Epidermal melanocyte (primary cell): ENCODE data around the gene CHCHD6.

Source experiments
- DNase-seq: peaks from one replicate; pipeline ENCODE4 v3.0.0; 2011; ENCODE audit warnings: low spot score; ENCODE audit not compliant: insufficient read length

Gene CHCHD6

GRCh38 chr3:126703512-126704493 lies at the start of gene CHCHD6:
CHCHD6 (plus strand) TSS chr3:126704240; CDS start chr3:126704313, 73 bp downstream.
- peak; percentile 96 for DNase-seq

- DNase-seq, result peak; percentile 37
Measured at GRCh38 chr3:126654571-126655383, 49.3 kb upstream of the CHCHD6 start, which contains the start of gene TXNRD3. TXNRD3 (minus strand) TSS chr3:126655124.

GRCh38 chr3:126655887-126656286 lies 48.2 kb upstream of the CHCHD6 start:
- no peak for DNase-seq

GRCh38 chr3:126656371-126657134 lies 47.5 kb upstream of the CHCHD6 start:
- no peak for DNase-seq

- DNase-seq, result no peak
Measured at GRCh38 chr3:126657901-126658300, 46.1 kb upstream of the CHCHD6 start.

GRCh38 chr3:126658584-126658983 lies 45.5 kb upstream of the CHCHD6 start:
- no peak for DNase-seq

- DNase-seq, result no peak
Measured at GRCh38 chr3:126659915-126660886, 43.8 kb upstream of the CHCHD6 start.

- no peak for DNase-seq
Measured at GRCh38 chr3:126661532-126662364, 42.3 kb upstream of the CHCHD6 start.

GRCh38 chr3:126663257-126663656 lies 40.8 kb upstream of the CHCHD6 start:
- DNase-seq, result no peak

- DNase-seq, result no peak
Measured at GRCh38 chr3:126663750-126664149, 40.3 kb upstream of the CHCHD6 start.

- DNase-seq, result no peak
Measured at GRCh38 chr3:126664591-126665214, 39.3 kb upstream of the CHCHD6 start.

GRCh38 chr3:126665221-126665936 lies 38.7 kb upstream of the CHCHD6 start:
- no peak for DNase-seq

GRCh38 chr3:126665959-126666657 lies 37.9 kb upstream of the CHCHD6 start:
- DNase-seq, result no peak

- no peak for DNase-seq
Measured at GRCh38 chr3:126666658-126667528, 37.1 kb upstream of the CHCHD6 start.

GRCh38 chr3:126667631-126668449 lies 36.2 kb upstream of the CHCHD6 start:
- DNase-seq, result no peak
